Measurements from ENCODE around the gene MCOLN3. TPM values are rescaled to one million over a fixed set of nuclear protein-coding genes. Genes with fewer than 3 reads are reported as not detected.

The MCOLN3 gene
- total and polyA plus RNA-seq, 2 experiments from 2014 or later, result 3.5 to 4.4 TPM

DNA sequence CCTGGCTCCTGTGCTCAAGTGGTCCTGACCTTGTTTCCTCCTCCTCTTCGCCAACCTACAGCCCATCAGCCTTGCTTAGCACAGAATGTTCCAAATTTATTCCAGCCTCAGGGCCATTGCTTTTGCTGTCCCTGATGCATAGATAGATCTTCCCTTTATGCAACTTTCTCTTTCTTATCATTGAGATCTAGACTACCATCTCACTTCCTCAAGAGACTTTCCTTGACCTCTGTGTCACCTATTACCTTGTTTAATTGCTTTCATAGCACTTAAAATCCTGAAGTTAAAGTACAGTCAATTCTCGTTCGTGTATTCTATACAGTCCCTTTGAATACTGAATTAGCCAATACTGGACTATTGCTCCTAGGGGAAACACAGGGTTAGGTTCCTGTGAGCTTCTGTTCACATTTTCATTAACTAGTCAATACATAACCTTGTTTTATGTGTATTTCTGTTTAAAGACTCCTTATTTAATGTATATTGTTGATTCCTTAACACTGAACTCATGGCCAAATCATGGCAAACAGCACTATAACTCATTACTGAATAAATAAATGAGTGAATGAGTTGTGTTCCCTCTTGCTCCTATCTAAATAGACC lies 26.2 kb upstream of the MCOLN3 start:
- Histone ChIP-seq H3K36me3 (ENCODE audit: insufficient read depth) (no peaks in the 10 kb centered on the region), H3K79me2 (replicated peaks; ENCODE audit: insufficient read depth) (no peaks in the 10 kb centered on the region), H4K20me1 (replicated peaks; ENCODE audit: insufficient read depth) (no peaks in the 10 kb centered on the region), H3K27me3 (ENCODE audit: insufficient read depth) (no peaks in the 10 kb centered on the region), H3K4me2 (no peak overlapping the region), H3K4me3 (no peak overlapping the region), H3K27ac (ENCODE audit: low read depth) (no peak overlapping the region), H3K4me1 (ENCODE audit: insufficient read depth) (no peaks in the 10 kb centered on the region), H3F3A (replicated peaks; ENCODE audit: low read depth) (no peaks in the 10 kb centered on the region), H2AFZ (no peak overlapping the region), H3K9me2 (ENCODE audit: insufficient read depth) (no peaks in the 10 kb centered on the region)
- Mint-ChIP-seq H3K27ac (no peak overlapping the region), H3K9me3 (no peaks in the 10 kb centered on the region), H3K36me3 (ENCODE audit: low read depth) (no peaks in the 10 kb centered on the region), H3K4me1 (no peaks in the 10 kb centered on the region), H3K27me3 (ENCODE audit: insufficient read depth, low read depth, poor library complexity) (peaks cover 4% of the 10 kb centered on the region), H3K4me3 (no peak overlapping the region)
- no peak for DNase-seq (ENCODE audit: low spot score)
- TF ChIP-seq ZNF331 (CRISPR knock-in tag; IDR thresholded peaks at IDR 0.05; ENCODE audit: low read depth) (no peak), STAT1 (IDR thresholded peaks at IDR 0.05; ENCODE audit: unreplicated experiment) (no peak), POLR2AphosphoS5 (IDR thresholded peaks at IDR 0.05; ENCODE audit: low read depth) (no peak), EZH2phosphoT487 (IDR thresholded peaks at IDR 0.05; ENCODE audit: unreplicated experiment) (no peak), EZH2 (IDR thresholded peaks at IDR 0.05; ENCODE audit: low read depth, unreplicated experiment) (no peak), ZNF114 (CRISPR knock-in tag; IDR thresholded peaks at IDR 0.05) (no peak), JUNB (IDR thresholded peaks at IDR 0.05; ENCODE audit: unreplicated experiment) (no peak), NANOG (IDR thresholded peaks at IDR 0.05; ENCODE audit: borderline replicate concordance) (no peak), CREB1 (CRISPR knock-in tag; IDR thresholded peaks at IDR 0.05; ENCODE audit: low read depth) (no peak)
- TF ChIP-seq, protein P1, sequence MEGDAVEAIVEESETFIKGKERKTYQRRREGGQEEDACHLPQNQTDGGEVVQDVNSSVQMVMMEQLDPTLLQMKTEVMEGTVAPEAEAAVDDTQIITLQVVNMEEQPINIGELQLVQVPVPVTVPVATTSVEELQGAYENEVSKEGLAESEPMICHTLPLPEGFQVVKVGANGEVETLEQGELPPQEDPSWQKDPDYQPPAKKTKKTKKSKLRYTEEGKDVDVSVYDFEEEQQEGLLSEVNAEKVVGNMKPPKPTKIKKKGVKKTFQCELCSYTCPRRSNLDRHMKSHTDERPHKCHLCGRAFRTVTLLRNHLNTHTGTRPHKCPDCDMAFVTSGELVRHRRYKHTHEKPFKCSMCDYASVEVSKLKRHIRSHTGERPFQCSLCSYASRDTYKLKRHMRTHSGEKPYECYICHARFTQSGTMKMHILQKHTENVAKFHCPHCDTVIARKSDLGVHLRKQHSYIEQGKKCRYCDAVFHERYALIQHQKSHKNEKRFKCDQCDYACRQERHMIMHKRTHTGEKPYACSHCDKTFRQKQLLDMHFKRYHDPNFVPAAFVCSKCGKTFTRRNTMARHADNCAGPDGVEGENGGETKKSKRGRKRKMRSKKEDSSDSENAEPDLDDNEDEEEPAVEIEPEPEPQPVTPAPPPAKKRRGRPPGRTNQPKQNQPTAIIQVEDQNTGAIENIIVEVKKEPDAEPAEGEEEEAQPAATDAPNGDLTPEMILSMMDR (conservative IDR thresholded peaks at IDR 0.05; ENCODE audit: low read depth in 2 of 2), result no peak
- TF ChIP-seq, protein P2, sequence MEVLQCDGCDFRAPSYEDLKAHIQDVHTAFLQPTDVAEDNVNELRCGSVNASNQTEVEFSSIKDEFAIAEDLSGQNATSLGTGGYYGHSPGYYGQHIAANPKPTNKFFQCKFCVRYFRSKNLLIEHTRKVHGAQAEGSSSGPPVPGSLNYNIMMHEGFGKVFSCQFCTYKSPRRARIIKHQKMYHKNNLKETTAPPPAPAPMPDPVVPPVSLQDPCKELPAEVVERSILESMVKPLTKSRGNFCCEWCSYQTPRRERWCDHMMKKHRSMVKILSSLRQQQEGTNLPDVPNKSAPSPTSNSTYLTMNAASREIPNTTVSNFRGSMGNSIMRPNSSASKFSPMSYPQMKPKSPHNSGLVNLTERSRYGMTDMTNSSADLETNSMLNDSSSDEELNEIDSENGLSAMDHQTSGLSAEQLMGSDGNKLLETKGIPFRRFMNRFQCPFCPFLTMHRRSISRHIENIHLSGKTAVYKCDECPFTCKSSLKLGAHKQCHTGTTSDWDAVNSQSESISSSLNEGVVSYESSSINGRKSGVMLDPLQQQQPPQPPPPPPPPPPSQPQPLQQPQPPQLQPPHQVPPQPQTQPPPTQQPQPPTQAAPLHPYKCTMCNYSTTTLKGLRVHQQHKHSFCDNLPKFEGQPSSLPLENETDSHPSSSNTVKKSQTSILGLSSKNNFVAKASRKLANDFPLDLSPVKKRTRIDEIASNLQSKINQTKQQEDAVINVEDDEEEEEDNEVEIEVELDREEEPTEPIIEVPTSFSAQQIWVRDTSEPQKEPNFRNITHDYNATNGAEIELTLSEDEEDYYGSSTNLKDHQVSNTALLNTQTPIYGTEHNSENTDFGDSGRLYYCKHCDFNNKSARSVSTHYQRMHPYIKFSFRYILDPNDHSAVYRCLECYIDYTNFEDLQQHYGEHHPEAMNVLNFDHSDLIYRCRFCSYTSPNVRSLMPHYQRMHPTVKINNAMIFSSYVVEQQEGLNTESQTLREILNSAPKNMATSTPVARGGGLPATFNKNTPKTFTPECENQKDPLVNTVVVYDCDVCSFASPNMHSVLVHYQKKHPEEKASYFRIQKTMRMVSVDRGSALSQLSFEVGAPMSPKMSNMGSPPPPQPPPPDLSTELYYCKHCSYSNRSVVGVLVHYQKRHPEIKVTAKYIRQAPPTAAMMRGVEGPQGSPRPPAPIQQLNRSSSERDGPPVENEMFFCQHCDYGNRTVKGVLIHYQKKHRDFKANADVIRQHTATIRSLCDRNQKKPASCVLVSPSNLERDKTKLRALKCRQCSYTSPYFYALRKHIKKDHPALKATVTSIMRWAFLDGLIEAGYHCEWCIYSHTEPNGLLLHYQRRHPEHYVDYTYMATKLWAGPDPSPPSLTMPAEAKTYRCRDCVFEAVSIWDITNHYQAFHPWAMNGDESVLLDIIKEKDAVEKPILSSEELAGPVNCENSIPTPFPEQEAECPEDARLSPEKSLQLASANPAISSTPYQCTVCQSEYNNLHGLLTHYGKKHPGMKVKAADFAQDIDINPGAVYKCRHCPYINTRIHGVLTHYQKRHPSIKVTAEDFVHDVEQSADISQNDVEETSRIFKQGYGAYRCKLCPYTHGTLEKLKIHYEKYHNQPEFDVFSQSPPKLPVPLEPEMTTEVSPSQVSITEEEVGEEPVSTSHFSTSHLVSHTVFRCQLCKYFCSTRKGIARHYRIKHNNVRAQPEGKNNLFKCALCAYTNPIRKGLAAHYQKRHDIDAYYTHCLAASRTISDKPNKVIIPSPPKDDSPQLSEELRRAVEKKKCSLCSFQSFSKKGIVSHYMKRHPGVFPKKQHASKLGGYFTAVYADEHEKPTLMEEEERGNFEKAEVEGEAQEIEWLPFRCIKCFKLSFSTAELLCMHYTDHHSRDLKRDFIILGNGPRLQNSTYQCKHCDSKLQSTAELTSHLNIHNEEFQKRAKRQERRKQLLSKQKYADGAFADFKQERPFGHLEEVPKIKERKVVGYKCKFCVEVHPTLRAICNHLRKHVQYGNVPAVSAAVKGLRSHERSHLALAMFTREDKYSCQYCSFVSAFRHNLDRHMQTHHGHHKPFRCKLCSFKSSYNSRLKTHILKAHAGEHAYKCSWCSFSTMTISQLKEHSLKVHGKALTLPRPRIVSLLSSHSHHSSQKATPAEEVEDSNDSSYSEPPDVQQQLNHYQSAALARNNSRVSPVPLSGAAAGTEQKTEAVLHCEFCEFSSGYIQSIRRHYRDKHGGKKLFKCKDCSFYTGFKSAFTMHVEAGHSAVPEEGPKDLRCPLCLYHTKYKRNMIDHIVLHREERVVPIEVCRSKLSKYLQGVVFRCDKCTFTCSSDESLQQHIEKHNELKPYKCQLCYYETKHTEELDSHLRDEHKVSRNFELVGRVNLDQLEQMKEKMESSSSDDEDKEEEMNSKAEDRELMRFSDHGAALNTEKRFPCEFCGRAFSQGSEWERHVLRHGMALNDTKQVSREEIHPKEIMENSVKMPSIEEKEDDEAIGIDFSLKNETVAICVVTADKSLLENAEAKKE (CRISPR knock-in tag; IDR thresholded peaks at IDR 0.05), result no peak
- TF ChIP-seq, protein P3, sequence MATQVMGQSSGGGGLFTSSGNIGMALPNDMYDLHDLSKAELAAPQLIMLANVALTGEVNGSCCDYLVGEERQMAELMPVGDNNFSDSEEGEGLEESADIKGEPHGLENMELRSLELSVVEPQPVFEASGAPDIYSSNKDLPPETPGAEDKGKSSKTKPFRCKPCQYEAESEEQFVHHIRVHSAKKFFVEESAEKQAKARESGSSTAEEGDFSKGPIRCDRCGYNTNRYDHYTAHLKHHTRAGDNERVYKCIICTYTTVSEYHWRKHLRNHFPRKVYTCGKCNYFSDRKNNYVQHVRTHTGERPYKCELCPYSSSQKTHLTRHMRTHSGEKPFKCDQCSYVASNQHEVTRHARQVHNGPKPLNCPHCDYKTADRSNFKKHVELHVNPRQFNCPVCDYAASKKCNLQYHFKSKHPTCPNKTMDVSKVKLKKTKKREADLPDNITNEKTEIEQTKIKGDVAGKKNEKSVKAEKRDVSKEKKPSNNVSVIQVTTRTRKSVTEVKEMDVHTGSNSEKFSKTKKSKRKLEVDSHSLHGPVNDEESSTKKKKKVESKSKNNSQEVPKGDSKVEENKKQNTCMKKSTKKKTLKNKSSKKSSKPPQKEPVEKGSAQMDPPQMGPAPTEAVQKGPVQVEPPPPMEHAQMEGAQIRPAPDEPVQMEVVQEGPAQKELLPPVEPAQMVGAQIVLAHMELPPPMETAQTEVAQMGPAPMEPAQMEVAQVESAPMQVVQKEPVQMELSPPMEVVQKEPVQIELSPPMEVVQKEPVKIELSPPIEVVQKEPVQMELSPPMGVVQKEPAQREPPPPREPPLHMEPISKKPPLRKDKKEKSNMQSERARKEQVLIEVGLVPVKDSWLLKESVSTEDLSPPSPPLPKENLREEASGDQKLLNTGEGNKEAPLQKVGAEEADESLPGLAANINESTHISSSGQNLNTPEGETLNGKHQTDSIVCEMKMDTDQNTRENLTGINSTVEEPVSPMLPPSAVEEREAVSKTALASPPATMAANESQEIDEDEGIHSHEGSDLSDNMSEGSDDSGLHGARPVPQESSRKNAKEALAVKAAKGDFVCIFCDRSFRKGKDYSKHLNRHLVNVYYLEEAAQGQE (IDR thresholded peaks at IDR 0.05; ENCODE audit: unreplicated experiment), result no peak
- TF ChIP-seq, protein P4, sequence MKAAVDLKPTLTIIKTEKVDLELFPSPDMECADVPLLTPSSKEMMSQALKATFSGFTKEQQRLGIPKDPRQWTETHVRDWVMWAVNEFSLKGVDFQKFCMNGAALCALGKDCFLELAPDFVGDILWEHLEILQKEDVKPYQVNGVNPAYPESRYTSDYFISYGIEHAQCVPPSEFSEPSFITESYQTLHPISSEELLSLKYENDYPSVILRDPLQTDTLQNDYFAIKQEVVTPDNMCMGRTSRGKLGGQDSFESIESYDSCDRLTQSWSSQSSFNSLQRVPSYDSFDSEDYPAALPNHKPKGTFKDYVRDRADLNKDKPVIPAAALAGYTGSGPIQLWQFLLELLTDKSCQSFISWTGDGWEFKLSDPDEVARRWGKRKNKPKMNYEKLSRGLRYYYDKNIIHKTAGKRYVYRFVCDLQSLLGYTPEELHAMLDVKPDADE (IDR thresholded peaks at IDR 0.05), result no peak
- ATAC-seq, result no peak
